OCI-LY1 (cell line): ENCODE data around the gene COL25A1.

ENCODE experiments used
- EZH2 ChIP-seq: fragments of 200-600 bp; sonication (generic), shearing (Covaris generic); IDR thresholded peaks from 2 replicates; pipeline ENCODE4 v1.8.0; 2017; ENCODE audit warnings: borderline replicate concordance, mixed run types, mild to moderate bottlenecking, antibody characterized with exemption, low read length, moderate library complexity, mixed read lengths
- TF ChIP-seq, protein P1 (sequence below): fragments of 200-600 bp; sonication (generic), shearing (Covaris generic); IDR thresholded peaks from 2 replicates; pipeline ENCODE4 v1.5.1; 2017; ENCODE audit warnings: mild to moderate bottlenecking, antibody characterized with exemption, low read length, moderate library complexity, mixed read lengths

DNA sequence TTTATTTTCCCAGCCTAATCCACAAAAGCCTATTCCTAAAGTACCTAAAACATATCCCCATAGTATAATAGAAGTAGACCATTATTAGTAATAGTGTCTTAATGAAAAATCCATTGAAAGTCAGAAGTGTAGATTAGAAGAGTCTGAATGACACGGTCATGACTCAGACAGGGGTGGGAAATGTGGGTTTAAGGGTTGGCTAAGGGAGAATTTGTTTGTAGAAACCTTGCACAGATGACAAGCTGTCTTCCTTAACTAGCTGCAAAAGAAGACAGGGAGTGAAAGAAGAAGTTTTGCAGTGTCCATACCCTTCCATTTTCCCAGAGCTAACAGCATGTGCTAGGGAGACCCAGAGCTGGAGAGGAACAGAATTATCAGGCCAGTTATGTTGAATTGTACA is 296.9 kb downstream of the COL25A1 start:
- TF ChIP-seq, protein P1, sequence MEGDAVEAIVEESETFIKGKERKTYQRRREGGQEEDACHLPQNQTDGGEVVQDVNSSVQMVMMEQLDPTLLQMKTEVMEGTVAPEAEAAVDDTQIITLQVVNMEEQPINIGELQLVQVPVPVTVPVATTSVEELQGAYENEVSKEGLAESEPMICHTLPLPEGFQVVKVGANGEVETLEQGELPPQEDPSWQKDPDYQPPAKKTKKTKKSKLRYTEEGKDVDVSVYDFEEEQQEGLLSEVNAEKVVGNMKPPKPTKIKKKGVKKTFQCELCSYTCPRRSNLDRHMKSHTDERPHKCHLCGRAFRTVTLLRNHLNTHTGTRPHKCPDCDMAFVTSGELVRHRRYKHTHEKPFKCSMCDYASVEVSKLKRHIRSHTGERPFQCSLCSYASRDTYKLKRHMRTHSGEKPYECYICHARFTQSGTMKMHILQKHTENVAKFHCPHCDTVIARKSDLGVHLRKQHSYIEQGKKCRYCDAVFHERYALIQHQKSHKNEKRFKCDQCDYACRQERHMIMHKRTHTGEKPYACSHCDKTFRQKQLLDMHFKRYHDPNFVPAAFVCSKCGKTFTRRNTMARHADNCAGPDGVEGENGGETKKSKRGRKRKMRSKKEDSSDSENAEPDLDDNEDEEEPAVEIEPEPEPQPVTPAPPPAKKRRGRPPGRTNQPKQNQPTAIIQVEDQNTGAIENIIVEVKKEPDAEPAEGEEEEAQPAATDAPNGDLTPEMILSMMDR, result no peak
- TF ChIP-seq EZH2, result no peak
